ENCODE measurements around the gene PRDM2. TPM values are rescaled to one million over a fixed set of nuclear protein-coding genes. Genes with fewer than 3 reads are reported as not detected.

The PRDM2 gene
- total and polyA plus RNA-seq, 2 donors from 2014 or later = 8.2 to 42.6 TPM

- DNase-seq (no peak), FAIRE-seq (no peak)
- no peak overlapping the region for H3K9ac ChIP-seq (ENCODE audit: low read length in 3 of 3)
- no peaks in the 10 kb centered on the region for H3K9me3 ChIP-seq (ENCODE audit: control insufficient read depth in 2 of 3, insufficient read depth in 1 of 3, low read length in 3 of 3)
- no peak overlapping the region for H3K4me3 ChIP-seq (ENCODE audit: low read length in 3 of 3)
- H3K36me3 ChIP-seq (ENCODE audit: control insufficient read depth in 2 of 3, insufficient read depth in 3 of 3, low read length in 3 of 3) = peaks cover 2 to 10% (median 7%) of the 10 kb centered on the region in 3 donors
- no peak for TF ChIP-seq CTCF (IDR thresholded peaks at IDR 0.05; ENCODE audit: borderline replicate concordance, extremely low read depth, insufficient read depth)
- no peak overlapping the region for H3K27ac ChIP-seq (ENCODE audit: low read depth in 2 of 2, low read length in 2 of 2)
- peaks cover 0 to 2% (median 0%) of the 10 kb centered on the region in 3 donors for H3K4me1 ChIP-seq (ENCODE audit: control insufficient read depth in 2 of 3, insufficient read depth in 2 of 3, low read depth in 1 of 3, low read length in 3 of 3)
- no peaks in the 10 kb centered on the region for H3K27me3 ChIP-seq (ENCODE audit: control insufficient read depth, insufficient read depth, low read length)
- intact Hi-C loops (cut with DNase I) = no loop called here
Observed at GRCh38 chr1:13790290-13791030, 90.5 kb downstream of the PRDM2 start.

GRCh38 chr1:13792419-13792818, 92.4 kb downstream of the PRDM2 start:
- TF ChIP-seq CTCF (IDR thresholded peaks at IDR 0.05; ENCODE audit: borderline replicate concordance, extremely low read depth, insufficient read depth) = no peak
- intact Hi-C loops (cut with DNase I) = no loop called here
- no peak overlapping the region for H3K27ac ChIP-seq (ENCODE audit: low read depth in 2 of 2, low read length in 2 of 2)
- H3K4me1 ChIP-seq (ENCODE audit: control insufficient read depth in 2 of 3, insufficient read depth in 2 of 3, low read depth in 1 of 3, low read length in 3 of 3) = peaks cover 0 to 4% (median 0%) of the 10 kb centered on the region in 3 donors
- no peak overlapping the region for H3K4me3 ChIP-seq (ENCODE audit: low read length in 3 of 3)
- no peaks in the 10 kb centered on the region for H3K9me3 ChIP-seq (ENCODE audit: control insufficient read depth in 2 of 3, insufficient read depth in 1 of 3, low read length in 3 of 3)
- no peaks in the 10 kb centered on the region for H3K27me3 ChIP-seq (ENCODE audit: control insufficient read depth, insufficient read depth, low read length)
- FAIRE-seq (no peak), DNase-seq (no peak)
- no peak overlapping the region for H3K9ac ChIP-seq (ENCODE audit: low read length in 3 of 3)
- H3K36me3 ChIP-seq (ENCODE audit: control insufficient read depth in 2 of 3, insufficient read depth in 3 of 3, low read length in 3 of 3) = peaks cover 2 to 7% (median 4%) of the 10 kb centered on the region in 3 donors

GRCh38 chr1:13793088-13793730, 93.2 kb downstream of the PRDM2 start:
- Histone ChIP-seq H3K9me3 (ENCODE audit: control insufficient read depth in 2 of 3, insufficient read depth in 1 of 3, low read length in 3 of 3) (no peaks in the 10 kb centered on the region), H3K36me3 (ENCODE audit: control insufficient read depth in 2 of 3, insufficient read depth in 3 of 3, low read length in 3 of 3) (peaks cover 2 to 7% (median 4%) of the 10 kb centered on the region in 3 donors), H3K27ac (ENCODE audit: low read depth in 2 of 2, low read length in 2 of 2) (no peak overlapping the region), H3K9ac (ENCODE audit: low read length in 3 of 3) (no peak overlapping the region), H3K27me3 (ENCODE audit: control insufficient read depth, insufficient read depth, low read length) (no peaks in the 10 kb centered on the region), H3K4me3 (ENCODE audit: low read length in 3 of 3) (no peak overlapping the region), H3K4me1 (ENCODE audit: control insufficient read depth in 2 of 3, insufficient read depth in 2 of 3, low read depth in 1 of 3, low read length in 3 of 3) (peaks cover 0 to 4% (median 0%) of the 10 kb centered on the region in 3 donors)
- TF ChIP-seq CTCF (IDR thresholded peaks at IDR 0.05; ENCODE audit: borderline replicate concordance, extremely low read depth, insufficient read depth) = no peak
- DNase-seq = no peak
- intact Hi-C loops (cut with DNase I) = no loop called here
- FAIRE-seq = no peak
